ENCODE results near the gene OXCT1.
A peak's percentile ranks its signal among the peaks of the same experiment; 100 is the strongest.
"Not testable (repeated sequence)": the region's sequence is repeated elsewhere in the genome, so short reads cannot be mapped to it uniquely, and the experiment has no call there.

OXCT1 gene

DNA sequence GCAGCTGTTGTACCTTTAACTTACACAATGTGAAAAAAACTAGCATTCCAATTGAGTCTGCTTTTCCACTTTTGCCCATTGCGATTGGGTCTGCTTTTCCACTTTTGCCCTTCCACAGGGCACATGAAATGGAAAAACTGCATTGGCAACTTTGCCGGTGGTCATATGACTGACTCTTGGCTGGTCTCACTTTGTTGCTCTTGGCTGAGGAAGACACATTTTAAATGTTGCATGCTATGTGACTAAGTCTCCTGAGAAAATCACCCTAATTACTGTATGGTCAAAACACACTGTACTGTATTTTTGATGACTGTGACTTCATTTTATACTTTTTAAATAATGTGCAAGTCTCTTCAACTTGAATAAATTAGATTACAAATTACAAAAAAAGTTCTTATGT, 1.6 kb upstream of the OXCT1 start:
- no peak for DNase-seq

DNA sequence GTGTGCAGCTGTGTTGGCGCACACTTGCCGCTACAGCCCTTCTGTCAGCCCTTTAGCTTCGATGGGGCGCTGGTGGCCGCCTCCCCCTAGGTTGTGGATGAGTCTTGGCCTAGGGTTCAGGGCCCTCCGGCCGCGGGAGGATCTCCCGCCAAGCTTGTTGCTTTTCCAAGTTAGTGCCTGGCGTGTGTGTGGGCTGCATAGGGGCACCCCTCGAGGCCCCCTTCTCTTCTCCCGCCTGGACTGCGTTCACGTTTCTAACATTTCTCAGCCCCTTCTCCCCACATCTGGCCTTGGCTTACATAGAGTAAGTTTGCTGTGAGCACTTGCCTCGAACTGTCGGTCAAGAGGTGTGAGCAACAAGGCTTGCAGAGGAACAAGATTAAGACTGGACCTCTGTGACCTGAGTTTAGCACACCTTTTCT, 413 bp upstream of the OXCT1 start:
- DNase-seq = no peak

DNA sequence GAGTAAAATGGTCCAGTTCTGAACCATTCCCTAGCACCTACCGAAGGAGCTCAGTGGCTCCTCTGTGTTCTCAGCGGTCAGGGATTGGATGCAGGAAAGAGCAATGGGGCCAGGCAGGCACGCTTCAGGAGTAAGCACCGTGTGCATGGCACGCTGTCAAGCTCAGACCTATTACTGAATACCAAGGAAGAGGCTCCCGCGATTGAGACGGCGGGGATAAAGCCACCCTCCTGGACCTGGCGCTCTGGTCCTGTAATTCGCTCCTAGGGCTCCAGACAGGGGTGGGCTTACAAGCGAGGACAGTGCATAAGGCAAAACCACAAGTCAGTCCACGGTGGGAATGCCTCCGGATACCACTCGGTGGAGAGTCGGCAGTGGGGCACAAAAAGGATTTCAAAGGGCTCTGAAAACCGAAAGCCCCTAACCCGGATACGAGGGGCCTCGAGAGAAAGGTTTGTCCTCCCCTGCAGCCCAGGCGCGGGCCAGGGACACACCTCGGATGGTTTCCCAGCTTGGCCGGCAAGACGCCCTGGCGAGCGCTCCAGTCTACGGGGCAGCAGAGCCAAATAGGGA, 988 bp downstream of the OXCT1 start:
- DNase-seq = peak; percentile 9

DNA sequence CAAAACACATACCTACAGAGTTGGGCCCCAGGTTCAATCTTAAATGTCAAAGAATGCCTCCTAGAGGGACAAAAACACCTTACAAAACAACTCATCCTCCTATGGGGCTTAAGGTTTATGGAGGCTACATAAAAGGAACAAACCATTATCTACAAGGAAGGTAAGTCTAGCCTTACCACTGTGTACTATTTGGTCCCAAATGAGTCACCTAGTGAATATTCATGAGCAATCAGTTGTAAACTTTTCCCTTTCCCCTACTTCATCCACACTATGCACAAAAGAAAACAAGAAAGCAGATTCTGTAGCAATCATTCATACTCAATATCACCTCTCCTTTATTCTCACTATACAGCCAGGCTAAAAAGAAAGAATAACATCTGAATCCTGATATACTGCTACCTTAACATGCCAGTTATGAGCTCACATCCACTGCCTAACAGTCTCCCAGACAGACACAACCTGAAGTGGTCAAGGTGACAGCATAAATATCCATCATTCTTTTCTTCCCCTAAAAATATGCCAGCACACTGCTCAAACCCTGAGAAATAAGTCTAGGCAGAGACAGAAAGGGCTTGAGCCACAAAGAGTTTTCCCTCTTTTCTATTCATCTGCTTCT, 6.2 kb downstream of the OXCT1 start:
- DNase-seq = no peak

DNA sequence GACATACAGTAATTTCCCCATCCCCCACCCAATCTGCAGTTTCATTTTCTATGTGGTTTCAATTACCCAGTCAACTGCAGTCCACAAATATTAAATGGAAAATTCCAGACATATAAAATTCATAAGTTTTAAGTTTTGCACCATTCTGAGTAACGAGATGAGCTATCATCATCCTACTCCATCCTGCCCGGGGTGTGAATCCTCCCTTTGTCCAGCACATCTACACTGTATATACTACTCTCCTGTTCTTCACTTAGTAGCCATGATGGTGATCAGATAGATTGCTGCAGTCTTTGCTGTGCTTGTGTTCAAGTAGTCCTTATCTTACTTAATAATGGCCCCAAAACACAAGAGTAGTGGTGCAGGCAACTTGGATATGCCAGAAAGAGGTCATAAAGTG, 11.3 kb downstream of the OXCT1 start:
- no peak for DNase-seq

DNA sequence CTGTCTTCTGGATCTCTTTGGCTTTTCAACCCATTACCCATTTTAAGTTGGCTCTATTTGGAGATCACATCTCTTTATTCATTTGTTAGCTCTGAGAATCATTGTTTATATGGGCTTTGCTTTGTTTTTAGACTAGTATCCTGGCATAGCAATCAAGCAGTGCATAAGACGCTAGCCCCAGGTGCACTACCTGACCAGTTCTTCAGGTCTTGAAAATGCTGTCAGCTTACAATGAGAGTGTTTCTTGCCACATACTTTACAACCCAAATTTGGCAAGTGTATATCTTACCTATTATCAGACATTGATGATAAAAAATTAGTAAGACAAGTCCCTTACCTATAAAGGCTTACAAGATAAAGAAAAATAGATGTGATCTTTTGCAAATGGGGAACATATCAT, 12.2 kb downstream of the OXCT1 start:
- DNase-seq = no peak

DNA sequence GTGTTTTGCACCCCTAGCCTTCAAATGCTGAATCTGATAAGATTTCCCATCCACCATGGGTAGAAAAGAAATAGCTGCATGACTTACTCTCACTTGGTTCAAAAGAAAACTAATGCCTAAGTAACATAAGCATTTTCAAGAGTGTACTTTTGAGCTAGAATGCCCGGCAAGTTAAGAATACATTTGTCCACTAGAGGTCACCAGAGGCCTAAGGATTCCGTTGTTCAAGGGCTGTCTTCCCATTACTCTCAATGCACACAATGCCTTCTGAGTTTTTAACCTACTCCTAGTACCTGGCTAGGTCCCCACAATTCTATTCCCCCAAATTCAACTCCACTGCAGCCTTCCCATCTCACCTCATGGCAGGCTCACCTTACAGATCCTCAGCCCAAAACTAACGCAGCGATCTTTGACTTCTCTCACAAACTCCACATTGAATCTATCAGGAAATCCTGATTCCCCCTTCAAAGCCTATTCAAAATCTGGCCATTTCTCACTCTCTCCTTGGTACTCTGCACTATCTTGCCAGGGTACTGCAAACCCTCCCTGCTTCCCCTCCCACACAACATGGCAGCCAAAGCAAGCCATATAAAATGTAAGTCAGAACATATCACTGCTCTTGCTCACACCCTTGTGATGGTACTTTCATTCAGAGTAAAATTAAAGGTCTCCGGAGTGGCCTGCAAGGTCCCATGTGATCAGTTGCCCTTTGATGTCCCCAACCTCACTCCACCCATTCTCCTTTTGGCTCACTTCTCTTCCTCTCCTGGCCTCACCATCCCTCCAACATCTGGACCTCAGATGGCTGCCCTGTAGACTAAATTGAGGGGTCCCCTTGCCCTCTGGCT, 13.4 kb downstream of the OXCT1 start:
- peak; percentile 17 for DNase-seq

DNA sequence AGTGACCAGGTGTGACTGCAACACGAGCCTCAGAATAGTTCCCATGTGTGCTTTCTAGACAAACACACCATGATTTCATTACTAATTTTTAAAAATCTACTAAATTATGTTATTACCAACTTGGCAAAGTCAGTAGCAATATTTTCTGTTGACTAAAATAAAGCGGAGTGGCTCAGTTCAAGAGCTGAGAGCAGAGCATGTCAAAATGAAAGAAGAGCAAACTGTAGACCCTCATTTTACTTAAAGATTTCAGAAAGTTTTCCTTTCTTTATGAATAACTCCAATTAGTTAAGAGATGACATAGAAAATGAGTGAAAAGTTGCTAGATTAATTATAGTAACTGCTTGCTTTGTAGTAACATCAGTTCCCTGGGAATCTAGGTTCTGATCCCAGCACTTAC, 17.9 kb downstream of the OXCT1 start:
- DNase-seq = no peak

DNA sequence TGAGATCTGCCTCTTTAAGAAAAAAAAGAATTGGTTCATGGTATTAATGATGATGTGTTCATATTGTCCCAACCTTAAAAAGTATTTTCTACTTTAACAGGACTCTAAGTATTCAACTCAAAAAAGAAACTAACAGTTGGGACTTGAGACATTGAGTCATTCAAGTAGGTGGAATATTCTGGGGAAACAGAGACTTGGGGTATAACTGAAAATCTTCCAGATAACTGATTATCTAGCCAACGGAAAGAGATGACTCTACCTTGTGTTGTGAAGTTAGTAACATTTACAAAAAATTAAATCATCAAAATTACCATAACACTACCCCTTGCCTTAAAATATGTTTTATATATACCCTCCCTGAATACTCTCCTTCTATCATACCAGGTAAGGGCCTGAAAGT, 19.1 kb downstream of the OXCT1 start:
- DNase-seq = no peak

DNA sequence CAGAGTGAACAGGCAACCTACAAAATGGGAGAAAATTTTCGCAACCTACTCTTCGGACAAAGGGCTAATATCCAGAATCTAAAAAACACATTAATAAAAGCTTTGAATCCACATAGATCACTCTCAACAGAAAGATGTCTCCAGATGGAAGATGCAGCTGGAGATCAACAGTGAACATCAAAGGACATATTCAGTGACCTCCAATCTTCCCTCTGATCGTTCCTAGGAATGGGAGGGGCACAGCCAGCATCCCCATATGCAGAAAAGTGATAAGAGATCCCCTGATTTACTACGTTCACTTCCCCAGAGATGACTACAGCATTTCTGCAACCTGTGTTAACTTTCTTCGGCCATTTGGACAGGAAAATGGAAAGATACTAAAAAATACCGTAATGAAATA, 21.2 kb downstream of the OXCT1 start:
- DNase-seq = no peak

DNA sequence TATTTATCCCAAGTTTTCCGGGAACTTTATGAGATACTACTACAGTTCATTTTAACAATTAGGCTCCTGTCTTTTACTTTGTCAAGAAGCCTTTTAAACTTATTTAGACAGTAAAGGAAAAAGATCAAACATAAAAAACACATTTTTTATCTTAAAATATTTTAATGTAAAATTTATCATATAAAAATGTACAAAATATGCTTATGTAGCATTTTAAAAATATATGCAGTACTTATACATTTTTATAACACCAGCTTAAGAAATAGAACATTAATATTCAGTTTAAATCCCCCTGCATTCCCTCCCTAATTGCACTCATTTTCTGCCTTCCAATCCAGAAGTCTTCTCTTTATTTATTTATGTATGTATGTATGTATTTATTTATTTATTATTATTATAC, 24.5 kb downstream of the OXCT1 start:
- DNase-seq = not testable (repeated sequence)

DNA sequence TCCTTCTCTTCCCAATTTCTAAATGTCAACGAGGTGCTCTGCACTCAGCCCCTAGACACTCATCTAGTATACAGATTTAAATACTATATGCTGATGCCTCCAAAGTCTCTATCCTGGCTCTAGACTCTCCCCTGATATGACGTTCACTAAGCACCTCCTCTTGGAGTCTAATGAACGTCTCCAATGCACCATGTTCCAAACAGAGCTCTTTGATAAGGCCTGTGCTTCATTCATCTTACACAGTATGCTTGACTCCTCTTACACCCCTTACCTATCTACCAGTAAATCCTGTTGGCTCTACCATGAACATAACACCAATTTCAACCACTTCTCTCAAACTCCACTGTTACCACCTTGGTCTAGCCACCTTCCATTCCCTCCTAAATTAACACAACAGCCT, 25.7 kb downstream of the OXCT1 start:
- DNase-seq = no peak

DNA sequence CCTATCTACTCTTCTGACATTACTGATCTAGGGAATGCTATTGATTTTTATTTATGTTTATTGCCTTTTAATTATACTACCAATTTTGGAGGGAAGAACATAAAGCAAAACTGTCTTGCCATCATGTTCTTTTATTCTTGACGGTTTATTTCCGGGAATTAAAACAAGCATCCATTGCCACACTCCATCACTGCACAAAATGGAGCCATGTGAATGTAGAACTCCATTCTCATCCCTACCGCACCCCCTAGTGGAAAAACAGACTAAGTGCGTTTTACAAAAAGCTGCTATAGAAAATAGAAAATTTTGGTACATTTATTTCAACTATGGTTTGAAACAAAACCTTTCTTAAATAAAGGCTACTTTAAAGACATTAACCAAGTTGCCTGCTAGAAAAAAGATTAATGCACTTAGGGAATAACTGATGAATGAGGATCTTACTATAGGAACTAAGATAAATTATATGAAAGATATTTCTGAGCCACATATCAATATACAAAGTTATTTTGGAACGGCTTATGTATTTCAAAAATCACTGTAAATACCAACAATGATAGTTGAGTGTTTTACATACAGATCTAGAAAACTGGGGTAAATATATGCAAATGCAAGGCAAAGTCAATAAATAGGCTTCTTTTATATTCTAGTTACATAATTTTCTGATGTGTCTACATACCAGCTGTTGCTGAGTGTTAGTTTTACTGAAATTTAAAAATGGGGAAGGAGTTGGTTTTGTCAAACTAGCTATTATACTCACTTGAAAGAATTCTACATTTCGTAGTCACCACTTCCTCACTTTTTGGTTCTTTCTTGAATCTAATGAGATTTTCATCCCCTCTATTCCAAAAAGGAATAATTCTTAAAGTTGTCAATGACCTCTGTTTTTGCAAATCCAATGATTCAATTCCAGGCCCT, 26.5 kb downstream of the OXCT1 start:
- peak; percentile 18 for DNase-seq

DNA sequence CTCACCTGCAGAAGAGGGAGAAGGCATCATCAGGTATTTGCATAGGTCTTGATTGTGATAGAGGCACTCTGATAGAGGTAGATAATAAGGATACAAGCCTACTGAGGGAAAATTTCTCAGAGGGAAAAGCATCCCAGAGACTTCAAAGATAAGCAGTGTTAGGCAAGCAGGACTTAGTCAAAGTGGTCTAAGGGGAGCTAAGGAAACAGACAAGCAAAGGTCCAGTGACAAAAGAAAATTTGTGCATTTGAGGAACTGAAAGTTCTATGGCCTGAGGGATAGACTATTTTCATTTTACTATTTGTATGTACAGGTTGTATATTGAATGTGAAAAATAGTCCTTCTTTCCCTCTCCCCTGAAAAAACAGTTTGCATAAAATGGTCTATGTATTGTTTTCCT, 27.4 kb downstream of the OXCT1 start:
- DNase-seq = no peak

DNA sequence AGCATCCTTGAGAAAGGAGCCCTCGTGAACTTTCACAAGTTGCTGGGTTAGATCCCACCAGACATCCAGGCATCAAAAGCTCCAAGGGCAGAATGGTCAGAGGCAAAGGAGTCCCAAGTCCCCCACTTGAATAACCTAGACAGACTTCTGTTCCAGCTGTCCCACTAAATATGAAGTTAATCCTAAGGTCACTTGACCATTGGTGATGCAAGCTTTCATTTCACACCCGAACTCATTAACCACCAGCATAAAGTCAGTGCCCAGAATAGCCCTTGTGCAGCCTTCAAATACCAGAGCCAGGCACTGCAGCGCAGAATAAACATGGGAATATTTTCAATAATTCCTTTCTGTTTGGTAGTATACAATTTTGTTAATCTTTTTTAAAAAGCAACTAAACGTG, 28.9 kb downstream of the OXCT1 start:
- no peak for DNase-seq

DNA sequence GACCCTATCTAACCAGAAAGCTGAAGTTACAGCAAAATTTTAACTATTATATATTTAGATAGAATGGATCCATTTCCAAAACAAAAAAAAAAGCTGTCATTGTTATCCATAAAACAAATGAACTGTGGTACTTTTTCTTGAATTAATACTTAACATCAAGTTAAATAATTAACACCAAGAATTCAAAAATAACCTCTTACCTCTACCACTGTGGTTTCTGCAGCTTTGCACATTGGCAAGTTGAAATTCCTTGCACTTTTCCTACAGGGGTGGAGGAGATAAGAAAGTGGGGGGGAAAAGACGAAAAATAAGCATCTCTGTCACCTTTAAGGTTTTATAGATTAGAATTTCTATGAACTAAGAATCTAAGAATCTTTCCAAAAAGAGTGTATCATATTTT, 30.0 kb downstream of the OXCT1 start:
- no peak for DNase-seq

DNA sequence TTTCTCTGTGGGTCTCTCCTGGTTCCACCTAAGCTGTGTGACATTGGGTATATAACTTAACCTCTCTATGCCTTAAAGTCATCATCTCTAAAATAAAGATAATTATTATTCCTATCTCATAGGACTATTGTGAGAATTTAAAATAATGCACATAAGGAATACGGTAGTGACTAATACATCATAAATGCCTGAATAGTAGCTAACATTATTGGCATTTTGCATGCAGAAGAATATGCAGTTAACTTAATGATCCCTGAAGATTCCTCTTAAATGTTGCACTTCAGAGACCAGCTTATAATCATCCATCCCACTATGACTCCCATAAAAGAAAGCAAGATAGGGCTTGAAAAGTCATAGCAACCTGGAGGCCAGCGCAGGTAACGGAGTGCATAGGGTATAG, 32.4 kb downstream of the OXCT1 start:
- DNase-seq = no peak

DNA sequence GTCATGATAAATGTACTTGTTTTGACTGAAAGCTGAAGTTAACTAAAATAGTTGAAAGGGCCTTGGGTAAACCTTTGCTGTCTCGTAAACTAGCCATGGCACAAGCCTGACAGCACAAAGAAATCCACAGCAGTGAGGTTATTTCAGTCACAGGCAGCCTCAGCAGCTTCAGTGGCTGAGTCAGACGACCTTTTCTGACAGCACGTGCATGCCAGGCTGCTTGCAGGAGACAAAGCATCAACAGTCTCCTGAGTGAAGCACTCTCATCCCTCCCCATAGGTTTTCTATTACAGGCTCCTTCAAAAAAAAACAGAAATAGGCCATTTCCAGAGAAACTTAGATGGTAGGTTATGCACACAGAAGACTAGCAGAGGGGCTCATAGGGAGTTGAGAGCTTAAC, 34.6 kb downstream of the OXCT1 start:
- no peak for DNase-seq

DNA sequence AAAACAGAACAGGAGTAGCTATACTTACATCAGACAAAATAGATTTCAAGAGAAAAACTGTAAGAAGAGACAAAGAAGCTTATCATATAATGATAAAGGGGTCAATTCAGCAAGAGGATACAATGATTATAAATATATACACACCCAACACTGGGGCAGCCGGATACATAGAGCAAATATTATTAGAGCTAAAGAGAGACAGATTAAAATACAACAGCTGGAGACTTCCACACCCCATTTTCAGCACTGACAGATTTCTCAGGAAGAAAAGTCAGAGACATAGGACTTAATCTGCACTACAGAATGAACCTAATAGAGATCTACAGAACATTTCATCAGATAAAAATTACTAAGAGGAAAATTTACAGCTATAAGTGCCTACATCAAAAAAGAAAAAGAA, 35.7 kb downstream of the OXCT1 start:
- no peak for DNase-seq

DNA sequence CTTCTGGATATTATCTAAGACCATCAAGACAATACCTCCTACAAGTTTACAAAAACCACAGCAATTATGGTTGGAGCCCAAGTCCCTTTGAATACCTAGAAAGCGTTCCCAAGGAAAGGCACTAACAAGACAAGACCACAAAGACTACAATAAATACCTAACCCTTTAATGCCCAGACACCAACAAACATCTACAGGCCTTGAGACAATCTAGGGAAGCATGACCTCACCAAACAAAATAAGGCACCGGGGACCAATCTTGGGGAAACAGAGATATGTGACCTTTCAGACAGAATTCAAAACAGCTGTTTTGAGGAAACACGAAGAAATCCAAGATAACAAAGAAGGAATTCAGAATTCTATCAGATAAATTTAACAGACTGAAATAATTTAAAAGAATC, 37.8 kb downstream of the OXCT1 start:
- DNase-seq = no peak

DNA sequence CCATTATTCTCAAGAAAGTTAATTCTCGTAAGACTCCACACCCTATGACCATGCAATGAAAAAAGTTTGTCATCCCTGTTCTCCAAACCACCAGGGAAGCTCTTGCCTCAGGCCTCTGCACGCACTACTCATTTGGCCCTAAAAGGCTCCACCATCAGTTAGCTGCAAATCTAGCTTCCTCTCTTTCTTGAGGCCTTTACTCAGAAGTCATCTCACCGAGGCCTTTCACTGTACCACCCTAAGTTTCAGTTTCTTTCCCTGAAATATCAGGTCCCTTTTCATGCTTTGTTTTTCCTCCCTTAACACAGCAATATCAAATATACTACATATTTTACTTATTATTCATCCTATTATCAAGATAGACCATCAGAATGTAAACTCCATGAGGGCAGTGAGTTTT, 39.1 kb downstream of the OXCT1 start:
- DNase-seq = no peak

DNA sequence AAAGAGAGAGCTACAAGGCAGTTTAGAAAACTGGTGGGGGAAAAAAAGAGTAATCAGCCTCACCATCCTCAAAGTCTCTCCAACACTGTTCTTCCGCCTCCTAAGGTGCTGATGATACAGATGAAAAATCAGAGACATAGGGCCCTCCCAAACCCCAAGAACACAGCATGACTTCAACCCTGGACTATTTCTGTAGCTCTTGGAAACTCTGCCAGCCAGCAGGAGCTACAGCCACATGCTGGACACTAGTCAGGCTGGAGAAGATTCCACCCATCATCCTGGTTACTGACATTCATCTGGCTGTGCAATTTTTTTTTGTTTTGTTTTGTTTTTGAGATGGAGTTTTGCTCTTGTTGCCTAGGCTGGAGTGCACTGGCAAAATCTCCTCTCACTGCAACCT, 42.4 kb downstream of the OXCT1 start:
- DNase-seq = no peak

DNA sequence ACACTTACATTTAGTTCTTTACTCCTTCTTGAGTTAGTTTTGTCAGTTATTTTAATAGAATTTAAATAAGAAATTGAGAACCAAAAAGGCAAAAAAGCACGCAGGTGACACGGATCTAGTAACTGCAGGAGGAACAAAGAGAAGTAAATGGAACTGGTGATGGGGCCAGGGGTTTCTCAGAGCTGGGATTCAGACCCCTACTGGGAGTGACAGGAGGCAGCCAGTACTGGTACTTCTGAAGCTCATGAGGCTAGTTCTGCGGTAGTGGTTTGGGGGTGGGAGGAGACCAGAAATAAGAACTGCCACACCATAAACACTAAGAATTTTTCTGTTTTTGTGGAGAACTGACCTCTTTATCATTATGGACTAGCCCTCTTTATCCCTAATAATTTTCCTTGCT, 48.2 kb downstream of the OXCT1 start:
- no peak for DNase-seq

Measured in NCI-H510A (cell line).